ENCODE data around the gene CHST15.
"Not testable (repeated sequence)": the region's sequence is repeated elsewhere in the genome, so short reads cannot be mapped to it uniquely, and the experiment has no call there.

- not testable (repeated sequence) for TF ChIP-seq POLR2A (IDR thresholded peaks at IDR 0.05; ENCODE audit: low read depth, low read length); SPI1 (IDR thresholded peaks at IDR 0.05; ENCODE audit: low read depth, low read length); PAX5 (IDR thresholded peaks at IDR 0.05; ENCODE audit: insufficient read depth, low read length, severe bottlenecking); POLR2AphosphoS5 (IDR thresholded peaks at IDR 0.05; ENCODE audit: low read depth, low read length); TAF1 (IDR thresholded peaks at IDR 0.05; ENCODE audit: low read depth, low read length); POU2F2 (IDR thresholded peaks at IDR 0.05; ENCODE audit: low read depth, low read length)
These were observed 58.7 kb downstream of the CHST15 start for GRCh38 chr10:124034576-124035305.

Data from GM12891 (cell line).